Measurements from ENCODE around the gene EHMT1. TPM values are rescaled to one million over a fixed set of nuclear protein-coding genes. Genes with fewer than 3 reads are reported as not detected.

EHMT1 gene
- total and polyA plus RNA-seq, 2 experiments from 2014 or later = 46.0 to 47.7 TPM

- Histone ChIP-seq H3K4me3 (no peak overlapping the region), H3K79me2 (no peaks in the 10 kb centered on the region), H3K9me2 (replicated peaks; ENCODE audit: insufficient read depth) (no peaks in the 10 kb centered on the region), H3K4me2 (no peak overlapping the region), H3K9me3 (ENCODE audit: low read depth) (no peaks in the 10 kb centered on the region), H2AFZ (no peak overlapping the region), H3K27ac (no peak overlapping the region), H4K20me1 (ENCODE audit: insufficient read depth, poor library complexity, severe bottlenecking) (no peaks in the 10 kb centered on the region), H3K36me3 (replicated peaks; ENCODE audit: insufficient read depth, low read depth) (no peaks in the 10 kb centered on the region), H3K4me1 (ENCODE audit: insufficient read depth) (no peaks in the 10 kb centered on the region), H3K27me3 (peaks cover 32% of the 10 kb centered on the region)
- no peak for TF ChIP-seq EZH2 (IDR thresholded peaks at IDR 0.05; ENCODE audit: borderline replicate concordance)
- TF ChIP-seq EZH2phosphoT487 (IDR thresholded peaks at IDR 0.05; ENCODE audit: low read depth, severe bottlenecking, unreplicated experiment) = no peak
- TF ChIP-seq, protein P1, sequence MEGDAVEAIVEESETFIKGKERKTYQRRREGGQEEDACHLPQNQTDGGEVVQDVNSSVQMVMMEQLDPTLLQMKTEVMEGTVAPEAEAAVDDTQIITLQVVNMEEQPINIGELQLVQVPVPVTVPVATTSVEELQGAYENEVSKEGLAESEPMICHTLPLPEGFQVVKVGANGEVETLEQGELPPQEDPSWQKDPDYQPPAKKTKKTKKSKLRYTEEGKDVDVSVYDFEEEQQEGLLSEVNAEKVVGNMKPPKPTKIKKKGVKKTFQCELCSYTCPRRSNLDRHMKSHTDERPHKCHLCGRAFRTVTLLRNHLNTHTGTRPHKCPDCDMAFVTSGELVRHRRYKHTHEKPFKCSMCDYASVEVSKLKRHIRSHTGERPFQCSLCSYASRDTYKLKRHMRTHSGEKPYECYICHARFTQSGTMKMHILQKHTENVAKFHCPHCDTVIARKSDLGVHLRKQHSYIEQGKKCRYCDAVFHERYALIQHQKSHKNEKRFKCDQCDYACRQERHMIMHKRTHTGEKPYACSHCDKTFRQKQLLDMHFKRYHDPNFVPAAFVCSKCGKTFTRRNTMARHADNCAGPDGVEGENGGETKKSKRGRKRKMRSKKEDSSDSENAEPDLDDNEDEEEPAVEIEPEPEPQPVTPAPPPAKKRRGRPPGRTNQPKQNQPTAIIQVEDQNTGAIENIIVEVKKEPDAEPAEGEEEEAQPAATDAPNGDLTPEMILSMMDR (IDR thresholded peaks at IDR 0.05; ENCODE audit: poor library complexity) = no peak
- DNase-seq (ENCODE audit: low spot score) = no peak
- 86% methylated on average over 14 of the region's 14 CpGs for WGBS (ENCODE audit: low lambda C conversion rate, missing lambda C conversion rate)
These were observed 256.5 kb downstream of the EHMT1 start for GRCh38 chr9:137875354-137875753.

GRCh38 chr9:137875846-137876245 is 257.0 kb downstream of the EHMT1 start:
- Histone ChIP-seq H3K4me1 (ENCODE audit: insufficient read depth) (no peaks in the 10 kb centered on the region), H3K9me3 (ENCODE audit: low read depth) (no peaks in the 10 kb centered on the region), H3K4me2 (no peak overlapping the region), H3K27ac (no peak overlapping the region), H3K4me3 (no peak overlapping the region), H3K79me2 (no peaks in the 10 kb centered on the region), H3K27me3 (peaks cover 32% of the 10 kb centered on the region), H2AFZ (no peak overlapping the region), H3K9me2 (replicated peaks; ENCODE audit: insufficient read depth) (no peaks in the 10 kb centered on the region), H3K36me3 (replicated peaks; ENCODE audit: insufficient read depth, low read depth) (no peaks in the 10 kb centered on the region), H4K20me1 (ENCODE audit: insufficient read depth, poor library complexity, severe bottlenecking) (no peaks in the 10 kb centered on the region)
- TF ChIP-seq, protein P1 (IDR thresholded peaks at IDR 0.05; ENCODE audit: poor library complexity) = no peak
- no peak for TF ChIP-seq EZH2 (IDR thresholded peaks at IDR 0.05; ENCODE audit: borderline replicate concordance)
- TF ChIP-seq EZH2phosphoT487 (IDR thresholded peaks at IDR 0.05; ENCODE audit: low read depth, severe bottlenecking, unreplicated experiment) = no peak
- WGBS (ENCODE audit: low lambda C conversion rate, missing lambda C conversion rate) = 92% methylated on average over 10 of the region's 10 CpGs
- no peak for DNase-seq (ENCODE audit: low spot score)

GRCh38 chr9:137876269-137876668 is 257.5 kb downstream of the EHMT1 start:
- H3K4me2 ChIP-seq = no peak overlapping the region
- H3K4me3 ChIP-seq = no peak overlapping the region
- H4K20me1 ChIP-seq (ENCODE audit: insufficient read depth, poor library complexity, severe bottlenecking) = no peaks in the 10 kb centered on the region
- no peaks in the 10 kb centered on the region for H3K9me2 ChIP-seq (replicated peaks; ENCODE audit: insufficient read depth)
- no peak overlapping the region for H3K27ac ChIP-seq
- TF ChIP-seq EZH2 (IDR thresholded peaks at IDR 0.05; ENCODE audit: borderline replicate concordance) (no peak), EZH2phosphoT487 (IDR thresholded peaks at IDR 0.05; ENCODE audit: low read depth, severe bottlenecking, unreplicated experiment) (no peak)
- TF ChIP-seq, protein P1 (IDR thresholded peaks at IDR 0.05; ENCODE audit: poor library complexity) = no peak
- H2AFZ ChIP-seq = no peak overlapping the region
- H3K36me3 ChIP-seq (replicated peaks; ENCODE audit: insufficient read depth, low read depth) = no peaks in the 10 kb centered on the region
- H3K4me1 ChIP-seq (ENCODE audit: insufficient read depth) = no peaks in the 10 kb centered on the region
- H3K9me3 ChIP-seq (ENCODE audit: low read depth) = no peaks in the 10 kb centered on the region
- 90% methylated on average over 8 of the region's 8 CpGs for WGBS (ENCODE audit: low lambda C conversion rate, missing lambda C conversion rate)
- no peaks in the 10 kb centered on the region for H3K79me2 ChIP-seq
- peaks cover 32% of the 10 kb centered on the region for H3K27me3 ChIP-seq
- no peak for DNase-seq (ENCODE audit: low spot score)
